PC-3 (cell line): Measurements from ENCODE around the gene UCP2. TPM values are rescaled to one million over a fixed set of nuclear protein-coding genes. Genes with fewer than 3 reads are reported as not detected.

Experiments
- ATAC-seq: fragments of 200-7000 bp; cut with Tn5 transposase; 2 replicates; pipeline ENCODE4 v1.9.1; 2020; ENCODE audit warnings: mild to moderate bottlenecking, moderate library complexity
- BruUV-seq: library from RNA; stranded (reverse); fragments of 400-500 nt; replicated peaks from 2 replicates; lab custom pipeline; 2021; lab: Mats Ljungman, UMichigan
- CTCF ChIA-PET: fragments of 300-600 bp; sonication (Branson Sonifier 250); formaldehyde crosslinking; loops from one replicate; lab custom pipeline; 2022; ENCODE audit warnings: antibody characterized with exemption; lab: Charles Lee
- POLR2A ChIA-PET: fragments of 300-600 bp; sonication (Branson Sonifier 250); formaldehyde crosslinking; loops from one replicate; lab custom pipeline; 2022; ENCODE audit warnings: antibody characterized with exemption; ENCODE audit not compliant: unreplicated experiment; lab: Charles Lee
- DNase-seq: peaks from one replicate; pipeline ENCODE4 v3.0.0-alpha.2; 2015
- H2AFZ ChIP-seq: fragments of 300-600 bp; sonication (generic); 2 replicates; pipeline ENCODE4 v1.6.0; 2016; ENCODE audit warnings: antibody characterized with exemption, low read length
- H3F3A ChIP-seq: fragments of 300-600 bp; sonication (generic); one replicate; pipeline ENCODE4 v1.6.0; 2017; ENCODE audit warnings: antibody characterized with exemption, low read length, control low read depth, mild to moderate bottlenecking; ENCODE audit not compliant: unreplicated experiment
- H3K27ac ChIP-seq: fragments of 300-600 bp; sonication (generic); 2 replicates; pipeline ENCODE4 v1.5.1; 2016; ENCODE audit warnings: mild to moderate bottlenecking, low read length
- H3K27me3 ChIP-seq: fragments of 300-600 bp; sonication (generic); 2 replicates; pipeline ENCODE4 v1.6.1; 2016; ENCODE audit warnings: low read length, mixed read lengths
- H3K36me3 ChIP-seq: fragments of 300-600 bp; sonication (generic); 2 replicates; pipeline ENCODE4 v1.6.1; 2016; ENCODE audit warnings: low read depth, mixed run types, low read length, mixed read lengths
- H3K4me1 ChIP-seq: fragments of 300-600 bp; sonication (generic); 2 replicates; pipeline ENCODE4 v1.5.1; 2016; ENCODE audit warnings: low read length; ENCODE audit not compliant: insufficient read depth
- H3K4me2 ChIP-seq: fragments of 300-600 bp; sonication (generic); 2 replicates; pipeline ENCODE4 v1.6.0; 2016; ENCODE audit warnings: low read length
- H3K4me3 ChIP-seq: fragments of 300-600 bp; sonication (generic); 2 replicates; pipeline ENCODE4 v1.5.1; 2016; ENCODE audit warnings: mild to moderate bottlenecking, low read length, mixed read lengths
- H3K79me2 ChIP-seq: fragments of 300-600 bp; sonication (generic); 2 replicates; pipeline ENCODE4 v1.6.1; 2017; ENCODE audit warnings: low read length, mixed read lengths
- H3K9ac ChIP-seq: fragments of 300-600 bp; sonication (generic); 2 replicates; pipeline ENCODE4 v1.6.0; 2016; ENCODE audit warnings: mild to moderate bottlenecking, low read length
- H3K9me2 ChIP-seq: fragments of 300-600 bp; sonication (generic); replicated peaks from 2 replicates; pipeline ENCODE4 v1.6.1; 2016; ENCODE audit warnings: mixed run types, low read length, mixed read lengths
- H3K9me3 ChIP-seq: fragments of 300-600 bp; sonication (generic); 2 replicates; pipeline ENCODE4 v1.6.1; 2016; ENCODE audit warnings: low read length, mixed read lengths
- H4K20me1 ChIP-seq: fragments of 300-600 bp; sonication (generic); 2 replicates; pipeline ENCODE4 v1.6.1; 2016; ENCODE audit warnings: low read length, mixed read lengths
- CTCF ChIP-seq: fragments of 300-600 bp; sonication (generic); conservative IDR thresholded peaks from 2 replicates; pipeline ENCODE4 v1.5.1; 2017; ENCODE audit warnings: antibody characterized with exemption, low read depth, mild to moderate bottlenecking, low read length
- EZH2 ChIP-seq: fragments of 300-600 bp; sonication (generic); IDR thresholded peaks from one replicate; pipeline ENCODE4 v1.6.1; 2017; ENCODE audit warnings: antibody characterized with exemption, mild to moderate bottlenecking, low read length; ENCODE audit not compliant: unreplicated experiment
- EZH2phosphoT487 ChIP-seq: fragments of 300-600 bp; sonication (generic); IDR thresholded peaks from 2 replicates; pipeline ENCODE4 v1.6.1; 2018; ENCODE audit warnings: mild to moderate bottlenecking, antibody characterized with exemption, low read length, borderline replicate concordance
- intact Hi-C: fragments of 100-400 bp; cut with micrococcal nuclease; formaldehyde crosslinking; loops from 2 replicates; pipeline ENCODE4 v1.9.0; 2023
- total RNA-seq: library from RNA; depleted of rRNA; stranded (reverse); fragments of >200 nt; gene quantifications from 2 replicates; pipeline ENCODE4 v1.2.3, GENCODE V29; 2014

Gene UCP2
- total RNA-seq, 1 experiment from 2014 or later = 6.4 TPM

DNA sequence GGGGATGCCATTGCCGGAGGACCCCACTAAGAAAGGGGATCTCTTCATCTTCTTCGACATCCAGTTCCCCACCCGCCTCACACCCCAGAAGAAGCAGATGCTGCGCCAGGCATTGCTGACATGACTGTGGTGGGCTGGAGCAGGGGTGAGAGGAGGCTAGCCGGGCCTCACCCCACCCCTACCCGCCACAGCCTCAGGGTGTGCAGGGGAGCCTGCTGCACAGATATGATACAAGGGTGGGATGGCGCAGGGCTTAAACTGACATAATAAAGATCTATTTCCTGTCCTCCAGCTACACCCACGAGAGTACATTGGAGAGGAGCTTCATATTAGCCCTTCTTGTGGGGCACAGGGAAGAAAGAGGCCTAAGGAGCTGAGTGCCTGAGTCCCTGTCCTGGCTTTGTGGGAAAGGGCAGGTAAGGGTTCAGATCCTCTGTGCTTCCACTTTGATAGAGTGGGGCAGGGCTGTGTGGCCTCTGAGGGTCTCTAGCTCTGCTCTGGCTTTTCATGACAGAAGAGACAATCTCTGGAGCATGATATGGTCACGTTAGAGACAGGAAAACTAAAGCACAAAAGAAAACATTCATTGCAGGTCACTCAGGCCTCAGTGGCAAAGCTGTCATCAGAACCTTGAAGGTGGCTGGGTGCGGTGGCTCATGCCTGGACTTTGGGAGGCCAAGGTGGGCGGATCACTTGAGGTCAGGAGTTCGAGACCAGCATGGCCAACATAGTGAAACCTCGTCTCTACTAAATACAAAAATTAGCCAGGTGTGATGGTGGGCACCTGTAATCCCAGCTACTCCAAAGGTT is 12.4 kb downstream of the UCP2 start:
- Histone ChIP-seq H3K9ac (no peak overlapping the region), H3K27me3 (no peaks in the 10 kb centered on the region), H3K4me1 (peaks cover 8% of the 10 kb centered on the region), H3K79me2 (no peaks in the 10 kb centered on the region), H3F3A (no peaks in the 10 kb centered on the region), H4K20me1 (no peaks in the 10 kb centered on the region), H3K4me3 (no peak overlapping the region), H2AFZ (no peak overlapping the region), H3K27ac (no peak overlapping the region), H3K4me2 (no peak overlapping the region), H3K36me3 (no peaks in the 10 kb centered on the region), H3K9me3 (no peaks in the 10 kb centered on the region), H3K9me2 (no peaks in the 10 kb centered on the region)
- DNase-seq = no peak
- no peak for ATAC-seq
- no TSS peak for BruUV-seq
- no peak for TF ChIP-seq EZH2
- ChIA-PET POLR2A (no interaction called here), CTCF (no interaction called here)
- intact Hi-C loops = loop anchor here (10.0 kb wide), 1 partner anchor 475 kb away; no protein-coding TSS in a partner anchor

DNA sequence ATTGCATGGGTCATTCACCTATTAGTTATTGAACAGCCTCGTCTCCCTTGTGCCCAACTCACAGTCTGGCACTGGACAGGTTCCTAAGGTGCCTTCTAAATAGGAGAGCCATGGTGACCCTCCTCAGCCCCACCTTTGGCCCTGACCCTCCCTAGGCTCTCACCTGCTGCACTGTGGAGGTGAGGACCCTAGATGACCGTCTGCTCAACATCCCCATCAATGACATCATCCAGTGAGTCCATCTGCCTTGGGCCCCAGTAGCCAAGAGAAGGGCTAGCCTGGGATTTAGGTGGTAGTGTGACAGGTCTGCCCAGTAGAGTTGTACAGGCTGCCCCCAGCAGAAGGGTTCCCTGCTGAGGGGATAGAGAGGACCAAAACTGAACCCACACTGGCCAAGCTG is 13.6 kb downstream of the UCP2 start:
- Histone ChIP-seq H3K4me2 (no peak overlapping the region), H3K36me3 (no peaks in the 10 kb centered on the region), H3K4me1 (peaks cover 11% of the 10 kb centered on the region), H3K27me3 (no peaks in the 10 kb centered on the region), H3K9me3 (no peaks in the 10 kb centered on the region), H3K9me2 (no peaks in the 10 kb centered on the region), H4K20me1 (no peaks in the 10 kb centered on the region), H3K4me3 (no peak overlapping the region), H3K27ac (no peak overlapping the region), H3K79me2 (no peaks in the 10 kb centered on the region), H3K9ac (no peak overlapping the region), H3F3A (no peaks in the 10 kb centered on the region), H2AFZ (no peak overlapping the region)
- intact Hi-C loops = loop anchor here (10.0 kb wide), 1 partner anchor 476 kb away; no protein-coding TSS in a partner anchor
- no peak for TF ChIP-seq EZH2
- ChIA-PET POLR2A (no interaction called here), CTCF (no interaction called here)
- no peak for DNase-seq
- ATAC-seq = no peak
- BruUV-seq = no TSS peak

GRCh38 chr11:73968356-73968966 is 14.2 kb downstream of the UCP2 start:
- Histone ChIP-seq H4K20me1 (no peaks in the 10 kb centered on the region), H3K9ac (no peak overlapping the region), H3K4me2 (no peak overlapping the region), H2AFZ (no peak overlapping the region), H3K79me2 (no peaks in the 10 kb centered on the region), H3F3A (no peaks in the 10 kb centered on the region), H3K36me3 (no peaks in the 10 kb centered on the region), H3K9me2 (no peaks in the 10 kb centered on the region), H3K27ac (no peak overlapping the region), H3K27me3 (no peaks in the 10 kb centered on the region), H3K4me1 (peaks cover 7% of the 10 kb centered on the region), H3K9me3 (no peaks in the 10 kb centered on the region), H3K4me3 (no peak overlapping the region)
- intact Hi-C loops = loop anchor here (10.0 kb wide), 1 partner anchor 476 kb away; no protein-coding TSS in a partner anchor
- ChIA-PET CTCF (no interaction called here), POLR2A (no interaction called here)
- BruUV-seq = no TSS peak
- DNase-seq = no peak
- TF ChIP-seq CTCF (no peak), EZH2phosphoT487 (no peak), EZH2 (no peak)
- ATAC-seq = no peak
